IMR-90 (cell line): ENCODE measurements around the gene PHLDB1.

ENCODE experiments used
- BHLHE40 ChIP-seq: fragments of 150-350 bp; IDR thresholded peaks from 2 replicates; pipeline ENCODE4 v1.6.1; 2016; ENCODE audit warnings: mild to moderate bottlenecking, low read depth, low read length
- CEBPB ChIP-seq: IDR thresholded peaks from 2 replicates; pipeline ENCODE4 v1.6.1; 2012; ENCODE audit warnings: low read depth, low read length, improper control_type of control experiment
- CHD1 ChIP-seq: IDR thresholded peaks from 2 replicates; pipeline ENCODE4 v1.6.1; 2012; ENCODE audit warnings: low read depth, low read length, improper control_type of control experiment
- CTCF ChIP-seq: conservative IDR thresholded peaks from 2 replicates; pipeline ENCODE4 v1.5.1; 2012; ENCODE audit warnings: mild to moderate bottlenecking, low read depth, low read length, improper control_type of control experiment
- ELK1 ChIP-seq: fragments of 150-350 bp; IDR thresholded peaks from 2 replicates; pipeline ENCODE4 v1.6.1; 2016; ENCODE audit warnings: low read depth, mild to moderate bottlenecking, low read length, moderate library complexity, borderline replicate concordance
- MAFK ChIP-seq: IDR thresholded peaks from 2 replicates; pipeline ENCODE4 v1.6.1; 2012; ENCODE audit warnings: low read depth, low read length, improper control_type of control experiment
- MAZ ChIP-seq: IDR thresholded peaks from 2 replicates; pipeline ENCODE4 v1.6.1; 2012; ENCODE audit warnings: low read depth, mild to moderate bottlenecking, low read length, improper control_type of control experiment, moderate library complexity, borderline replicate concordance
- NFE2L2 ChIP-seq: fragments of 150-350 bp; IDR thresholded peaks from 2 replicates; pipeline ENCODE4 v1.6.1; 2016; ENCODE audit warnings: low read depth, mild to moderate bottlenecking, low read length
- POLR2A ChIP-seq: IDR thresholded peaks from 2 replicates; pipeline ENCODE4 v1.6.1; 2012; ENCODE audit warnings: mild to moderate bottlenecking, low read depth, low read length
- RAD21 ChIP-seq: IDR thresholded peaks from 2 replicates; pipeline ENCODE4 v1.6.1; 2012; ENCODE audit warnings: low read length, improper control_type of control experiment
- RCOR1 ChIP-seq: IDR thresholded peaks from 2 replicates; pipeline ENCODE4 v1.6.1; 2012; ENCODE audit warnings: mild to moderate bottlenecking, low read length, improper control_type of control experiment; ENCODE audit not compliant: insufficient replicate concordance
- RFX5 ChIP-seq: IDR thresholded peaks from 2 replicates; pipeline ENCODE4 v1.8.0; 2012; ENCODE audit warnings: low read depth, mild to moderate bottlenecking, low read length, moderate library complexity
- SMC3 ChIP-seq: fragments of 150-350 bp; IDR thresholded peaks from 2 replicates; pipeline ENCODE4 v1.6.1; 2016; ENCODE audit warnings: low read depth, mild to moderate bottlenecking, antibody characterized with exemption, low read length, moderate library complexity
- USF2 ChIP-seq: fragments of 150-350 bp; IDR thresholded peaks from 2 replicates; pipeline ENCODE4 v1.6.1; 2017; ENCODE audit warnings: mild to moderate bottlenecking, antibody characterized with exemption, low read length, low read depth

GRCh38 chr11:118641397-118642019, 34.1 kb downstream of the PHLDB1 start:
- TF ChIP-seq MAFK (no peak), POLR2A (no peak), CTCF (no peak), MAZ (no peak), USF2 (no peak), CEBPB (no peak), NFE2L2 (no peak), RAD21 (no peak), SMC3 (no peak), RFX5 (no peak), CHD1 (no peak), BHLHE40 (no peak), ELK1 (no peak), RCOR1 (no peak)
